SK-N-MC (cell line): ENCODE results near the gene CENPQ.

Experiments used
- EZH2 ChIP-seq: fragments of 200-600 bp; sonication (generic); IDR thresholded peaks from one replicate; pipeline ENCODE4 v1.6.1; 2017; ENCODE audit warnings: antibody characterized with exemption
- POLR2AphosphoS5 ChIP-seq: IDR thresholded peaks from 2 replicates; pipeline ENCODE4 v1.6.1; 2012; ENCODE audit warnings: mild to moderate bottlenecking, low read depth, low read length, borderline replicate concordance

GRCh38 chr6:49462071-49462470 lies 1.1 kb upstream of the CENPQ start:
- TF ChIP-seq POLR2AphosphoS5 (no peak), EZH2 (no peak)
